ENCODE measurements around the gene DPF1.

GRCh38 chr19:38183251-38183897, 40.6 kb downstream of the DPF1 start:
- no peak for TF ChIP-seq EZH2 (IDR thresholded peaks at IDR 0.05; ENCODE audit: insufficient read depth, low read length)
- TF ChIP-seq CTCF (IDR thresholded peaks at IDR 0.05; ENCODE audit: insufficient read depth, low read depth, low read length), result no peak

Data from astrocyte (in vitro differentiated cells and primary cell).